Natural killer cell (primary cell): ENCODE measurements around the gene EIF1. TPM values are rescaled to one million over a fixed set of nuclear protein-coding genes. Genes with fewer than 3 reads are reported as not detected.

Experiments
- ATAC-seq, 3 donors: fragments of 150-1000 bp in 2 of 3; fragments of 200-7000 bp in 1 of 3; cut with Tn5 transposase; 1 replicate in 1 of 3; 2 replicates in 2 of 3; pipeline ENCODE4 v1.10.0; 2021; ENCODE audit warnings: mild to moderate bottlenecking in 2 of 3, moderate library complexity in 2 of 3
- DNase-seq, 2 donors: peaks; one replicate each; pipeline versions ENCODE4 v3.0.0 to v3.0.0-alpha.2; 2013 to 2021; ENCODE audit warnings: mixed read lengths in 1 of 2
- H3K27ac ChIP-seq: one replicate; pipeline ENCODE4 v1.5.1; 2013; ENCODE audit warnings: mild to moderate bottlenecking, low read length
- H3K27me3 ChIP-seq: one replicate; pipeline ENCODE4 v1.6.1; 2013; ENCODE audit warnings: low read length; ENCODE audit not compliant: control insufficient read depth, insufficient read depth
- H3K36me3 ChIP-seq: one replicate; pipeline ENCODE4 v1.6.1; 2013; ENCODE audit warnings: low read length; ENCODE audit not compliant: control insufficient read depth, insufficient read depth
- H3K4me1 ChIP-seq: one replicate; pipeline ENCODE4 v1.6.1; 2013; ENCODE audit warnings: low read length; ENCODE audit not compliant: control insufficient read depth, insufficient read depth
- H3K4me3 ChIP-seq: one replicate; pipeline ENCODE4 v1.5.1; 2013; ENCODE audit warnings: low read length
- H3K9me3 ChIP-seq: one replicate; pipeline ENCODE4 v1.6.1; 2013; ENCODE audit warnings: low read length; ENCODE audit not compliant: control insufficient read depth, insufficient read depth
- H3K27ac Mint-ChIP-seq, 2 donors: one replicate each; pipeline ENCODE4 v1.8.0; 2022; ENCODE audit warnings: mild to moderate bottlenecking in 2 of 2, mixed read lengths in 2 of 2, moderate library complexity in 1 of 2
- H3K27me3 Mint-ChIP-seq, 2 donors: one replicate each; pipeline ENCODE4 v1.8.0; 2022; ENCODE audit warnings: low read depth in 2 of 2, mixed read lengths in 2 of 2
- H3K36me3 Mint-ChIP-seq: one replicate; pipeline ENCODE4 v1.8.0; 2022; ENCODE audit warnings: mixed read lengths
- H3K4me1 Mint-ChIP-seq, 2 donors: one replicate each; pipeline ENCODE4 v1.8.0; 2022; ENCODE audit warnings: mixed read lengths in 2 of 2
- H3K4me3 Mint-ChIP-seq: one replicate; pipeline ENCODE4 v1.8.0; 2022; ENCODE audit warnings: mild to moderate bottlenecking, moderate library complexity, mixed read lengths
- H3K9me3 Mint-ChIP-seq, 2 donors: one replicate each; pipeline ENCODE4 v1.8.0; 2022; ENCODE audit warnings: mixed read lengths in 2 of 2
- WGBS: methylation state at CpG from one replicate; pipeline ENCODE4 v1.1.7; 2013; ENCODE audit warnings: missing lambda C conversion rate; ENCODE audit not compliant: insufficient coverage; 5-methylcytosine and 5-hydroxymethylcytosine counted together
- intact Hi-C: fragments of 100-400 bp; cut with micrococcal nuclease; formaldehyde crosslinking; loops from one replicate; pipeline ENCODE4 v1.14.2; 2022
- total RNA-seq, 4 donors: library from RNA; stranded (reverse); fragments of 120-200 nt in 1 of 4; gene quantifications; one replicate each; pipeline versions ENCODE4 v1.2.3 to v1.2.4, GENCODE V29; 2013 to 2022
- TF ChIP-seq, protein P1 (sequence below): fragments of 200-600 bp; IDR thresholded peaks from one replicate; pipeline ENCODE4 v1.8.0; 2022; ENCODE audit warnings: antibody characterized with exemption

Gene EIF1
- total RNA-seq, 3 donors from 2014 or later (not counting 1 experiment from before 2014, with no cell fraction given) = 2,034 to 2,368 (median 2,279) TPM

DNA sequence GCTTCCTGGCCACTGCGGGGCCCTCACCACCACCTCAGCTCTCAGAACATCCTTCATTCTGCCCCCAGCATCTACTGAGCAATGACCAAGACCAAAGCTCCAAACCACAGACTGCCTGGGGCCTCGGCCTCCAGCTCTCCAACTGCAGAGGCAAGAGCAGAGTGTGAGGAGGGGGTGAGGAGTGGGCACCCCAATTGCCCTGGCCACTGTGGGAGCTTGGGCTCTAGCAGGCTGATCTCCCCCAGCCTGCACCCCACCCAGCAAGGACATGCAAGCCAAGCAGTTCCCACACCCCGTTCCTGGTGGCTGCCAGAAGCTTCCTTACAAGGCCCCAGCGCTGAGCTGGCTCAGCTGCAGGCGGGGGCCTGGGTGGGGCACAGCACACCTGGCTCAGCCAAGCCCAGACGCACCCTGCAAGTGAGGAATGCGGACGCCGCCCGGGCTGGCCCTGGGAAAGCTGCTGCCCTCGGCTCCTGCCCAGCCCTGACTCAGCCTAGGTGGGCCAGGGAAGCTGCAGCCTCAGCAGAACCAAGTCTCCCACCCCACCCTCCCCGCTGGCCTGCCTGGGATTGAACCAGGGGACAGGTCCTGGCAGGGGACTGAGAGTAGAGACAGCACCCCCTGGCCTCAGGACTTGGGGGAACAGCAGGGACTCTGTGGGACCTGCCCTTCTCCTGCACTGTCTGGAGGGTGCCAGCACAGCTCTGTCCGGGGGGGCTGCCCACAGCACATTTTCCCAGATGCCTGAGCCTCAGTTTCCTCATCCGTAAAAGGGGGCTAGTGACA is 34.6 kb upstream of the EIF1 start:
- H3K27me3 Mint-ChIP-seq = no peaks in the 10 kb centered on the region
- no peaks in the 10 kb centered on the region for H3K9me3 Mint-ChIP-seq
- Histone ChIP-seq H3K9me3 (no peaks in the 10 kb centered on the region), H3K27ac (no peak overlapping the region), H3K27me3 (no peaks in the 10 kb centered on the region), H3K4me1 (no peaks in the 10 kb centered on the region), H3K36me3 (no peaks in the 10 kb centered on the region), H3K4me3 (no peak overlapping the region)
- intact Hi-C loops = no loop called here
- ATAC-seq (no peak), DNase-seq (no peak)
- TF ChIP-seq, protein P1, sequence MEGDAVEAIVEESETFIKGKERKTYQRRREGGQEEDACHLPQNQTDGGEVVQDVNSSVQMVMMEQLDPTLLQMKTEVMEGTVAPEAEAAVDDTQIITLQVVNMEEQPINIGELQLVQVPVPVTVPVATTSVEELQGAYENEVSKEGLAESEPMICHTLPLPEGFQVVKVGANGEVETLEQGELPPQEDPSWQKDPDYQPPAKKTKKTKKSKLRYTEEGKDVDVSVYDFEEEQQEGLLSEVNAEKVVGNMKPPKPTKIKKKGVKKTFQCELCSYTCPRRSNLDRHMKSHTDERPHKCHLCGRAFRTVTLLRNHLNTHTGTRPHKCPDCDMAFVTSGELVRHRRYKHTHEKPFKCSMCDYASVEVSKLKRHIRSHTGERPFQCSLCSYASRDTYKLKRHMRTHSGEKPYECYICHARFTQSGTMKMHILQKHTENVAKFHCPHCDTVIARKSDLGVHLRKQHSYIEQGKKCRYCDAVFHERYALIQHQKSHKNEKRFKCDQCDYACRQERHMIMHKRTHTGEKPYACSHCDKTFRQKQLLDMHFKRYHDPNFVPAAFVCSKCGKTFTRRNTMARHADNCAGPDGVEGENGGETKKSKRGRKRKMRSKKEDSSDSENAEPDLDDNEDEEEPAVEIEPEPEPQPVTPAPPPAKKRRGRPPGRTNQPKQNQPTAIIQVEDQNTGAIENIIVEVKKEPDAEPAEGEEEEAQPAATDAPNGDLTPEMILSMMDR = no peak
- H3K36me3 Mint-ChIP-seq = no peaks in the 10 kb centered on the region
- H3K27ac Mint-ChIP-seq = no peak overlapping the region
- H3K4me1 Mint-ChIP-seq = no peaks in the 10 kb centered on the region
- H3K4me3 Mint-ChIP-seq = no peak overlapping the region
- WGBS = 78% methylated on average over 14 of the region's 14 CpGs

DNA sequence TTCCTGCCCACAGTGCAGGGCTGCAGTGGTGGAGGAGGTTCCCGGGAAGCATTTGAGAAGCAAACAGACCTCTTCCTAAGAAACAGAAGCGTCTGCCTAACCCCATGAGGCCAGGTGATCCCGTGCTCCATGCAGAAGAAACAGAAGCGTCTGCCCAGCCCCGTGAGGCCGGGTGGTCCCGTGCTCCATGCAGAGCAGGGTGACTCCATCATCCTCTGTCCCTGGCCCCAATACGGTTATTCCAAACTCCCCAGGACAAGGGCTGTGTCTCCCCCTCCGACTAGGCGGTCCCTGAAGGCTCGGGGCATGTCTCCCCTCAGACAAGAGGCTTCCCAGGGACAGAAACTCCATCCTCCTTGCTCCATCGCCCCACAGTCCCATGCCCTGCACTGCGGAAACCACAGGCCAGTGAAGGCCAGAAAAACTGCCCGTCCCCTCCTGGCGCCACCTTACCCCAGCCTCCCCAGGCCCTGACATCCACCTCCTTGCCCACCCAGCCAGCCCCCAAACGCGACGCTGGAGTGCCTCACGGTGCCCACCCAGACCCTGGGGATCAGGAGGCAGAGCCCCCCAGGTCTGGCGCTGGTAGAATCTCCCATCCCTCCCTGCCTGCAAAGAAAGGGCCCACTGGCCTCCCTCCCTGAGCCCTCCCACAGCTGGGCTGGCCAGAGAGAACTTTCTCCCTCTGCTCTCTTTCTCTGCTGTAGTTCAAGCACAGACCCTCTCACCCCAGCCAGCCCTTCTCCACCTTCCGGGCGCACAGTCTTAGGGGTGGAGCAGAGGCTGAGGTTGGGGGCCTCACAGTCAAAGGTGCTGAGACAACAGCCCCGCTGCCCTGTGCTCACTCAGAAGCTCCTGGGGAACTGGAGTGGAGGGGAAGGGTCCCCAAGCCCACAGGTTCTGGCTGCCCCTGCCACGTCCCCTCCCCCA is 33.7 kb upstream of the EIF1 start:
- no peaks in the 10 kb centered on the region for H3K9me3 ChIP-seq
- TF ChIP-seq, protein P1 = no peak

DNA sequence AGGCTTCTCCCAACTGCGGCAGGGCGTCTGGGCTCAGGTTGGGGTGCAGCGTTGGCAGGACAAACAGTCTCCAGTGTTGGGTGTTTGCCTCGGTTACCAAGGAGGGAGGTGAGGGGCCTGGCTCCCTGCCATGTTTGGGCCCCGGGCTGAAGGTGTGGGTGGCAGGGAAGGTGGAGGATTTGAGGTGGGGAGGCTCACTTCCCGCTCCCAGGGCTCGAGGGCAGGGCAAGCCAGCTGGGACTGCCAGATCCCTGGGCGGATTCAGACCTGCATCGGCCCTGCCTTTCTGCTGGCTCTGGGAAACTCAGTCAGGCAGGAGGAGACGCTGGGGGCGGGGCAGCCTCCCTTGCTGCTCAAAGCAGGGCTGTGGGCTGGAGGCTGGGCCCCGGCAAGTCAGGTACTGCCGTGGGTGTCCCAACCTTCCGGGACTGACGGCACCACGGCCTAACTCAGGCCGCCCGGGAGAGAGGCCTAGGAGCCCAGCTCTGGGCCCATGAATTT is 33.0 kb upstream of the EIF1 start:
- Histone ChIP-seq H3K9me3 (no peaks in the 10 kb centered on the region), H3K27ac (no peak overlapping the region), H3K4me3 (no peak overlapping the region), H3K4me1 (no peaks in the 10 kb centered on the region), H3K27me3 (no peaks in the 10 kb centered on the region), H3K36me3 (no peaks in the 10 kb centered on the region)
- WGBS = 84% methylated on average over 18 of the region's 18 CpGs
- DNase-seq = no peak
- Mint-ChIP-seq H3K4me3 (no peak overlapping the region), H3K36me3 (no peaks in the 10 kb centered on the region), H3K27ac (no peak overlapping the region), H3K27me3 (no peaks in the 10 kb centered on the region), H3K4me1 (no peaks in the 10 kb centered on the region), H3K9me3 (no peaks in the 10 kb centered on the region)
- no peak for ATAC-seq
- intact Hi-C loops = no loop called here
- TF ChIP-seq, protein P1 = no peak

More for the DNA sequence above, 33.7 kb upstream of the EIF1 start:
- ATAC-seq = no peak
- no peak overlapping the region for H3K27ac ChIP-seq
- intact Hi-C loops = no loop called here
- no peak for DNase-seq
- Mint-ChIP-seq H3K27ac (no peak overlapping the region), H3K36me3 (no peaks in the 10 kb centered on the region), H3K9me3 (no peaks in the 10 kb centered on the region), H3K4me1 (no peaks in the 10 kb centered on the region), H3K4me3 (no peak overlapping the region), H3K27me3 (no peaks in the 10 kb centered on the region)
- no peak overlapping the region for H3K4me3 ChIP-seq
- no peaks in the 10 kb centered on the region for H3K4me1 ChIP-seq
- no peaks in the 10 kb centered on the region for H3K36me3 ChIP-seq
- 88% methylated on average over 24 of the region's 24 CpGs for WGBS
- H3K27me3 ChIP-seq = no peaks in the 10 kb centered on the region
